Body of pancreas (tissue), 4 donors: ENCODE data around the gene SLC35D2.

Experiments used
- POLR2A ChIP-seq, 3 donors: fragments of 450-650 bp; IDR thresholded peaks; one replicate each; pipeline ENCODE4 v1.6.1; 2016; ENCODE audit warnings: antibody characterized with exemption in 3 of 3, mild to moderate bottlenecking in 2 of 3
- TF ChIP-seq, protein P1 (sequence below), 7 experiments: fragments of 450-650 bp in 4 of 7; fragments of 200-600 bp in 3 of 7; sonication (generic) in 3 of 7; IDR thresholded peaks; one replicate each; pipeline ENCODE4 v1.5.1; 2016 to 2019; ENCODE audit warnings: antibody characterized with exemption in 7 of 7

DNA sequence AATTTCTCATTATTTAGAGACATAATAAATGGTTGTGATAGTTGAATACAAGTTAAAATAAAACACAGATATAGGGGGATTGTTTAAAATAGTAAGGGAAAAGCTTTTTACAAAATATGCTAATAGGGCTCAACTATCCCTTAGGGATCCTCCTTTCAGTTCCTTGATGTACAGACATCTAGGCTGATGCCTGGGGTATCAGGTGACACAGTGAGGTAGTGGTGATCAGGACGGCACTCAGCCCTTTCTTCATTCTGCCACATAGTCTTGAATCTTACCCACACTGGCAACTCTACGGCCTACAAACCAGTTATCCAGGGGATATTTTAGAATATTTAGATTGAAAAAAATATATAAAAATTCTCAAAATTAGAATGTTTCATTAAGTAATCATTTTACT, 12.5 kb upstream of the SLC35D2 start:
- TF ChIP-seq, protein P1, sequence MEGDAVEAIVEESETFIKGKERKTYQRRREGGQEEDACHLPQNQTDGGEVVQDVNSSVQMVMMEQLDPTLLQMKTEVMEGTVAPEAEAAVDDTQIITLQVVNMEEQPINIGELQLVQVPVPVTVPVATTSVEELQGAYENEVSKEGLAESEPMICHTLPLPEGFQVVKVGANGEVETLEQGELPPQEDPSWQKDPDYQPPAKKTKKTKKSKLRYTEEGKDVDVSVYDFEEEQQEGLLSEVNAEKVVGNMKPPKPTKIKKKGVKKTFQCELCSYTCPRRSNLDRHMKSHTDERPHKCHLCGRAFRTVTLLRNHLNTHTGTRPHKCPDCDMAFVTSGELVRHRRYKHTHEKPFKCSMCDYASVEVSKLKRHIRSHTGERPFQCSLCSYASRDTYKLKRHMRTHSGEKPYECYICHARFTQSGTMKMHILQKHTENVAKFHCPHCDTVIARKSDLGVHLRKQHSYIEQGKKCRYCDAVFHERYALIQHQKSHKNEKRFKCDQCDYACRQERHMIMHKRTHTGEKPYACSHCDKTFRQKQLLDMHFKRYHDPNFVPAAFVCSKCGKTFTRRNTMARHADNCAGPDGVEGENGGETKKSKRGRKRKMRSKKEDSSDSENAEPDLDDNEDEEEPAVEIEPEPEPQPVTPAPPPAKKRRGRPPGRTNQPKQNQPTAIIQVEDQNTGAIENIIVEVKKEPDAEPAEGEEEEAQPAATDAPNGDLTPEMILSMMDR (IDR thresholded peaks at IDR 0.05) = no peak
- TF ChIP-seq POLR2A (IDR thresholded peaks at IDR 0.05) = no peak
